Astrocyte (in vitro differentiated cells and primary cell): ENCODE results near the gene KLK4. TPM values are rescaled to one million over a fixed set of nuclear protein-coding genes. Genes with fewer than 3 reads are reported as not detected.
A peak's percentile ranks its signal among the peaks of the same experiment; 100 is the strongest.
"Not testable (repeated sequence)": the region's sequence is repeated elsewhere in the genome, so short reads cannot be mapped to it uniquely, and the experiment has no call there.

ENCODE experiments used
- DNase-seq: peaks from one replicate; pipeline ENCODE4 v3.0.0-alpha.2; 2010; ENCODE audit warnings: low read depth
- FAIRE-seq: peaks from 2 replicates; lab custom pipeline; 2011; peaks lifted over from hg19 to GRCh38; lab: Jason Lieb, UNC
- H2AFZ ChIP-seq: 2 replicates; pipeline ENCODE4 v1.6.0; 2012; ENCODE audit warnings: low read depth, low read length, inconsistent platforms
- H3K27ac ChIP-seq: 2 replicates; pipeline ENCODE4 v1.5.1; 2011; ENCODE audit warnings: low read depth, low read length, inconsistent platforms
- H3K27me3 ChIP-seq: 2 replicates; pipeline ENCODE4 v1.6.0; 2011; ENCODE audit warnings: low read length, inconsistent platforms; ENCODE audit not compliant: insufficient read depth
- H3K36me3 ChIP-seq: 2 replicates; pipeline ENCODE4 v1.5.1; 2011; ENCODE audit warnings: low read length, inconsistent platforms; ENCODE audit not compliant: insufficient read depth
- H3K4me1 ChIP-seq: 2 replicates; pipeline ENCODE4 v1.5.1; 2011; ENCODE audit warnings: low read length, inconsistent platforms; ENCODE audit not compliant: insufficient read depth
- H3K4me2 ChIP-seq: 2 replicates; pipeline ENCODE4 v1.6.0; 2012; ENCODE audit warnings: low read length, inconsistent platforms
- H3K4me3 ChIP-seq: 2 replicates; pipeline ENCODE4 v1.5.1; 2011; ENCODE audit warnings: low read depth, mild to moderate bottlenecking, low read length, inconsistent platforms; ENCODE audit not compliant: insufficient read depth
- H3K79me2 ChIP-seq: 2 replicates; pipeline ENCODE4 v1.6.0; 2012; ENCODE audit warnings: mild to moderate bottlenecking, low read length, inconsistent platforms; ENCODE audit not compliant: insufficient read depth
- H3K9ac ChIP-seq: 2 replicates; pipeline ENCODE4 v1.6.0; 2012; ENCODE audit warnings: mild to moderate bottlenecking, low read length, inconsistent platforms
- H3K9me3 ChIP-seq: 2 replicates; pipeline ENCODE4 v1.5.1; 2012; ENCODE audit warnings: low read depth, mild to moderate bottlenecking, low read length, inconsistent platforms; ENCODE audit not compliant: insufficient read depth
- H4K20me1 ChIP-seq: 2 replicates; pipeline ENCODE4 v1.6.0; 2012; ENCODE audit warnings: low read length, inconsistent platforms; ENCODE audit not compliant: insufficient read depth
- H3K27ac Mint-ChIP-seq: one replicate; pipeline ENCODE4 v1.8.0; 2021; ENCODE audit warnings: mild to moderate bottlenecking, mixed read lengths; ENCODE audit not compliant: unreplicated experiment
- H3K27me3 Mint-ChIP-seq: one replicate; pipeline ENCODE4 v1.8.0; 2021; ENCODE audit warnings: low read depth, mixed read lengths; ENCODE audit not compliant: unreplicated experiment
- H3K36me3 Mint-ChIP-seq: one replicate; pipeline ENCODE4 v1.8.0; 2021; ENCODE audit warnings: low read depth, mixed read lengths; ENCODE audit not compliant: unreplicated experiment
- H3K4me1 Mint-ChIP-seq: one replicate; pipeline ENCODE4 v1.8.0; 2021; ENCODE audit warnings: low read depth, mixed read lengths; ENCODE audit not compliant: unreplicated experiment
- H3K4me3 Mint-ChIP-seq: one replicate; pipeline ENCODE4 v1.8.0; 2021; ENCODE audit warnings: mild to moderate bottlenecking, moderate library complexity, mixed read lengths; ENCODE audit not compliant: unreplicated experiment
- H3K9me3 Mint-ChIP-seq: one replicate; pipeline ENCODE4 v1.8.0; 2021; ENCODE audit warnings: mild to moderate bottlenecking, mixed read lengths; ENCODE audit not compliant: unreplicated experiment
- EZH2 ChIP-seq: IDR thresholded peaks from 2 replicates; pipeline ENCODE4 v1.6.1; 2012; ENCODE audit warnings: mild to moderate bottlenecking, low read length, inconsistent platforms; ENCODE audit not compliant: insufficient read depth
- total RNA-seq: library from RNA; stranded (reverse); gene quantifications from 2 replicates; pipeline ENCODE4 v1.2.1, GENCODE V29; 2021
- TF ChIP-seq, protein P1 (sequence below): IDR thresholded peaks from 2 replicates; pipeline ENCODE4 v1.5.1; 2011; ENCODE audit warnings: low read depth, mild to moderate bottlenecking, inconsistent platforms, low read length, moderate library complexity; ENCODE audit not compliant: insufficient read depth

The KLK4 gene
- total RNA-seq, 1 donor from 2014 or later, result not detected

DNA sequence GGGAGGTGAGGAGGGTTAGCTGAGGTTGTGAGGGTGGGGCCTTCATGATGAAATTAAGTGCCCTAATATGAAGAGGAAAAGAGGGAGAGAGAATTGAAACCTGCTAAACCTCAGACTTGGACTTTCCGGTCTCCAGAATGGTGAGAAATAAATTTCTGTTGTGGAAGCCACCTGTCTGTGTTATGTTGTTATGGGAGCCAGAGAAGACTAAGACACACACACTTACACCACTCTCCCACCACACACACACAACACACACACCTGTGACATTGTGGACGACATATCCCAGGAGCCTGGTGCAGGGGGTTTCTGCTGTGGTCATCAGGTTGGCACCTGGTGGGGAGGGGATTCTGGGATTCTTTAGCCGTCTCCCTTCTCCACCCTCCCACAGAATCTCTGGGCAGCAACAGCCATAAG lies 14.0 kb downstream of the KLK4 start:
- no peak for FAIRE-seq
- peaks cover 12% of the 10 kb centered on the region for H3K27me3 Mint-ChIP-seq
- TF ChIP-seq, protein P1, sequence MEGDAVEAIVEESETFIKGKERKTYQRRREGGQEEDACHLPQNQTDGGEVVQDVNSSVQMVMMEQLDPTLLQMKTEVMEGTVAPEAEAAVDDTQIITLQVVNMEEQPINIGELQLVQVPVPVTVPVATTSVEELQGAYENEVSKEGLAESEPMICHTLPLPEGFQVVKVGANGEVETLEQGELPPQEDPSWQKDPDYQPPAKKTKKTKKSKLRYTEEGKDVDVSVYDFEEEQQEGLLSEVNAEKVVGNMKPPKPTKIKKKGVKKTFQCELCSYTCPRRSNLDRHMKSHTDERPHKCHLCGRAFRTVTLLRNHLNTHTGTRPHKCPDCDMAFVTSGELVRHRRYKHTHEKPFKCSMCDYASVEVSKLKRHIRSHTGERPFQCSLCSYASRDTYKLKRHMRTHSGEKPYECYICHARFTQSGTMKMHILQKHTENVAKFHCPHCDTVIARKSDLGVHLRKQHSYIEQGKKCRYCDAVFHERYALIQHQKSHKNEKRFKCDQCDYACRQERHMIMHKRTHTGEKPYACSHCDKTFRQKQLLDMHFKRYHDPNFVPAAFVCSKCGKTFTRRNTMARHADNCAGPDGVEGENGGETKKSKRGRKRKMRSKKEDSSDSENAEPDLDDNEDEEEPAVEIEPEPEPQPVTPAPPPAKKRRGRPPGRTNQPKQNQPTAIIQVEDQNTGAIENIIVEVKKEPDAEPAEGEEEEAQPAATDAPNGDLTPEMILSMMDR, result no peak
- no peak for TF ChIP-seq EZH2

DNA sequence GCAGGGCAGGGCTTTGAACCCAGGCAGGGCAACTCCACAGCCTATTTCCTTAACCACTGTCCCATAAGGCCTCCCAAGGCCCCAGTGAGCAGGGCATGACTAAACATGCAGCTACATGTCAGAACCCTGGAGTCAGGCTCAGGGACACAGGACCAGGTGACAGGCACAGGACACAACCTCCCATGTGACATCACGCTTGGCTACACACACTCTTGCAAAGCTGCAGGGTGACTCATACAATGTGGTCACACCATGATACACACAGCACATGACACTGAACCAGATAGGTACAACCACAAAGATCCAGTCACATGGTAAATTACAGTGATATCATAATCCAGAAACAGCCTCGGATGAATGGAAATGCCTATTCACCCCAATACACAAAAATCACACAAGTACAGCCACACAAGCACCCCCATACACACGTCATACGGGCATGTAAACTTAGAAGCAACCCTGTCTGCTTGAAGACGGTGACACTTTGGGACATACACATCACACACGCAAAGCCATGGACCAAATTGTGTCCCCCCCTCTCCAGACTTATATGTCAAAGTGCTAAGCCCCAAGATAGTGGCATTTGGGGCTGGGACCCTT lies 14.5 kb downstream of the KLK4 start:
- FAIRE-seq, result no peak
- Histone ChIP-seq H3K79me2 (no peaks in the 10 kb centered on the region), H3K9me3 (no peaks in the 10 kb centered on the region), H3K4me2 (no peak overlapping the region), H3K27me3 (no peaks in the 10 kb centered on the region), H4K20me1 (no peaks in the 10 kb centered on the region), H3K36me3 (no peaks in the 10 kb centered on the region), H3K4me3 (no peak overlapping the region), H3K9ac (no peak overlapping the region), H3K4me1 (no peaks in the 10 kb centered on the region), H3K27ac (no peak overlapping the region), H2AFZ (no peak overlapping the region)
- DNase-seq, result peak; percentile 8
- H3K27ac Mint-ChIP-seq, result no peak overlapping the region
- peaks cover 12% of the 10 kb centered on the region for H3K27me3 Mint-ChIP-seq
- peaks cover 2% of the 10 kb centered on the region for H3K4me1 Mint-ChIP-seq
- peaks cover 12% of the 10 kb centered on the region for H3K9me3 Mint-ChIP-seq
- no peaks in the 10 kb centered on the region for H3K36me3 Mint-ChIP-seq
- no peak overlapping the region for H3K4me3 Mint-ChIP-seq
- no peak for TF ChIP-seq EZH2
- TF ChIP-seq, protein P1, result no peak

More for the DNA sequence above, 14.0 kb downstream of the KLK4 start:
- Histone ChIP-seq H3K4me3 (no peak overlapping the region), H4K20me1 (no peaks in the 10 kb centered on the region), H3K36me3 (no peaks in the 10 kb centered on the region), H3K9ac (no peak overlapping the region), H3K27ac (no peak overlapping the region), H3K27me3 (no peaks in the 10 kb centered on the region), H3K4me1 (no peaks in the 10 kb centered on the region), H3K79me2 (no peaks in the 10 kb centered on the region), H3K9me3 (no peaks in the 10 kb centered on the region), H3K4me2 (no peak overlapping the region), H2AFZ (no peak overlapping the region)
- H3K4me1 Mint-ChIP-seq, result peaks cover 2% of the 10 kb centered on the region
- peaks cover 12% of the 10 kb centered on the region for H3K9me3 Mint-ChIP-seq
- H3K27ac Mint-ChIP-seq, result no peak overlapping the region
- DNase-seq, result no peak
- H3K4me3 Mint-ChIP-seq, result no peak overlapping the region
- H3K36me3 Mint-ChIP-seq, result no peaks in the 10 kb centered on the region

DNA sequence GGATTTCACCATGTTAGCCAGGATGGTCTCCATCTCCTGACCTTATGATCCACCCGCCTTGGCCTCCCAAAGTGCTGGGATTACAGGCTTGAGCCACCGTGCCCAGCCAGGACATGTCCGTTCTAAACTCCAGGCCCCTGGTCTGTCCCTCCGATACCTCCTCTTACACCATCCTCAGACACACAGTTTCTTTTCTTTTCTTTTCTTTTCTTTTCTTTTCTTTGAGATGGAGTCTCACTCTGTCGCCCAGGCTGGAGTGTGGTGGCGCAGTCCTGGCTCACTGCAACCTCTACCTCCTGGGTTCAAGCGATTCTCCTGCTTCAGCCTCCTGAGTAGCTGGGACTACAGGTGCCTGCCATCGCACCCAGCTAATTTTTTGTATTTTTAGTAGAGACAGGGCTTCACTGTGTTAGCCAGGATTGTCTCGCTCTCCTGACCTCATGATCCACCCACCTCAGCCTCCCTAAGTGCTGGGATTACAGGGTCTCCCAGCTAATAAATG lies 15.1 kb downstream of the KLK4 start:
- H3K9me3 ChIP-seq, H4K20me1 ChIP-seq, H3K4me2 ChIP-seq, H3K27ac ChIP-seq, H3K9ac ChIP-seq, FAIRE-seq, H3K4me1 ChIP-seq, H3K27ac Mint-ChIP-seq, H3K36me3 Mint-ChIP-seq, H3K4me3 Mint-ChIP-seq, H3K79me2 ChIP-seq, H2AFZ ChIP-seq, H3K4me1 Mint-ChIP-seq, DNase-seq, H3K27me3 ChIP-seq, H3K4me3 ChIP-seq, H3K36me3 ChIP-seq: not testable (repeated sequence)
- Mint-ChIP-seq H3K9me3 (peaks cover 12% of the 10 kb centered on the region), H3K27me3 (peaks cover 12% of the 10 kb centered on the region)
